Measurements from ENCODE around the gene ATP23. TPM values are rescaled to one million over a fixed set of nuclear protein-coding genes. Genes with fewer than 3 reads are reported as not detected.

Gene ATP23, protein sequence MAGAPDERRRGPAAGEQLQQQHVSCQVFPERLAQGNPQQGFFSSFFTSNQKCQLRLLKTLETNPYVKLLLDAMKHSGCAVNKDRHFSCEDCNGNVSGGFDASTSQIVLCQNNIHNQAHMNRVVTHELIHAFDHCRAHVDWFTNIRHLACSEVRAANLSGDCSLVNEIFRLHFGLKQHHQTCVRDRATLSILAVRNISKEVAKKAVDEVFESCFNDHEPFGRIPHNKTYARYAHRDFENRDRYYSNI
- total RNA-seq (2012; rRNA removed): 6.1 and 7.4 TPM in 2 replicates

- peak within 1 kb of the TSS; percentile 97 for H3K4me2 ChIP-seq (ENCODE audit: low read length)
- H3K9ac ChIP-seq (ENCODE audit: low read depth, low read length): peak within 1 kb of the TSS; percentile 78
- H3K36me3 ChIP-seq (ENCODE audit: insufficient read depth, low read length): no peaks in the 10 kb centered on the region
- H3K27me3 ChIP-seq (ENCODE audit: control insufficient read depth, insufficient read depth, low read length): no peaks in the 10 kb centered on the region
- H3K4me1 ChIP-seq (ENCODE audit: control insufficient read depth, insufficient read depth, low read length): peaks cover 10% of the 10 kb centered on the region
- H3K4me3 ChIP-seq (ENCODE audit: low read length): peak within 1 kb of the TSS; percentile 87
- no peaks in the 10 kb centered on the region for H3K9me3 ChIP-seq (replicated peaks; ENCODE audit: low read length)
These were observed at the start of gene ATP23 for GRCh38 chr12:57941165-57941894. TSS of gene ATP23 (plus strand) at chr12:57941567. CDS start at chr12:57941702, 135 bp downstream.

- H3K9me3 ChIP-seq (replicated peaks; ENCODE audit: low read length): no peaks in the 10 kb centered on the region
- no peak overlapping the region for H3K9ac ChIP-seq (ENCODE audit: low read depth, low read length)
- H3K4me2 ChIP-seq (ENCODE audit: low read length): no peak overlapping the region
- H3K4me3 ChIP-seq (ENCODE audit: low read length): no peak overlapping the region
- H3K4me1 ChIP-seq (ENCODE audit: control insufficient read depth, insufficient read depth, low read length): peaks cover 62% of the 10 kb centered on the region
- H3K36me3 ChIP-seq (ENCODE audit: insufficient read depth, low read length): no peaks in the 10 kb centered on the region
- H3K27me3 ChIP-seq (ENCODE audit: control insufficient read depth, insufficient read depth, low read length): no peaks in the 10 kb centered on the region
These were observed 49.0 kb upstream of the ATP23 start for GRCh38 chr12:57892232-57892972.

DNA sequence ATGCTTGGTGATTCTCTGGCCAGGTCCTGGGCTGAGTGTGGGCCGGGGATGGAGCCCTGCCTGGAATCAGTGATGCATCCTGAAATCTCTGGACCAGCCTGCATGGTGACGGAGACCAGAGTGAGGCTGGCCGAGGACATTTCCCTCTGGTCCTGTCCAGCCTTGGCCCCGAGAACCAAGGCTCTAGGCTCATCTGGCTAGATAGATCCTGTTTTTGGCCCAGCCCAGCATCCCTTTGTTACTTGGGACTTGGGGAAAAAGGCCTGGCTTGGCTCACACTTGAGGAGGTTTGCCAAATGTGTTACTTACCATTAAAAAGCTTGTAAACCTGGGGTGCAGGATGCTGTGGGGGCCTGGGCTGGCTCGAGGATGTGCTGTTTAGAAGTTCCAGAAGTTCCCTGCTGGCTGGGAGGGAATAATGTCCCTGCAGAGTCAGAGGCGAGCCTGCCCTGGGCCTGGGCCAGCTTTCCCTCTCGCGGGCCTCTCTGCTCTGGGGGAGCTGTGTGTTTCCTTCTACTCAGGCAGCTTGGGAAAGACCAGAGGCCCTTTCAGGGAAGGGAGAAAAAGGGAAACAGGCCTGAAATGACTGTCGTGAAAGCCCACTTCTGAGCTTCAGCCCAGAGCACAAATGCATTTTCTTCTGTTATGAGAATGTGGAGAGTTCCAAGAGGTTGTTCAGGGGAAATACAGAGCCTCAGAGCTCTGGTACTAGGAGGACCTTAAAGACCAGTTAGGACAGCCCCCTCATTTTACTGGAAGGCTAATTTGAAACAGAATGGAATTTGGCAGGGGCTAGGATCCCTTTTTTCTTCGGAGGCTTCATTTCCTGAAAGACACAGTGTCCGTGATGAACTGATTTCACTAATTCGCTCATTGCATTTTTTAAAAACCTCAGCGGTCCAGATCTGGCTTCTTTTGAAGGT is 47.7 kb upstream of the ATP23 start:
- Histone ChIP-seq H3K4me1 (ENCODE audit: control insufficient read depth, insufficient read depth, low read length) (peaks cover 59% of the 10 kb centered on the region), H3K4me2 (ENCODE audit: low read length) (peak overlapping the region; percentile 56), H3K4me3 (ENCODE audit: low read length) (peak overlapping the region; percentile 16), H3K36me3 (ENCODE audit: insufficient read depth, low read length) (no peaks in the 10 kb centered on the region), H3K27me3 (ENCODE audit: control insufficient read depth, insufficient read depth, low read length) (no peaks in the 10 kb centered on the region), H3K9me3 (replicated peaks; ENCODE audit: low read length) (no peaks in the 10 kb centered on the region), H3K9ac (ENCODE audit: low read depth, low read length) (peak overlapping the region; percentile 70)

- Histone ChIP-seq H3K36me3 (ENCODE audit: insufficient read depth, low read length) (no peaks in the 10 kb centered on the region), H3K9ac (ENCODE audit: low read depth, low read length) (peak overlapping the region; percentile 70), H3K9me3 (replicated peaks; ENCODE audit: low read length) (no peaks in the 10 kb centered on the region), H3K4me2 (ENCODE audit: low read length) (peak overlapping the region; percentile 56), H3K4me3 (ENCODE audit: low read length) (no peak overlapping the region), H3K27me3 (ENCODE audit: control insufficient read depth, insufficient read depth, low read length) (no peaks in the 10 kb centered on the region), H3K4me1 (ENCODE audit: control insufficient read depth, insufficient read depth, low read length) (peaks cover 57% of the 10 kb centered on the region)
These were observed 46.7 kb upstream of the ATP23 start for GRCh38 chr12:57894399-57895292.

GRCh38 chr12:57895389-57896114 is 45.8 kb upstream of the ATP23 start:
- Histone ChIP-seq H3K4me3 (ENCODE audit: low read length) (peak overlapping the region; percentile 75), H3K27me3 (ENCODE audit: control insufficient read depth, insufficient read depth, low read length) (no peaks in the 10 kb centered on the region), H3K4me2 (ENCODE audit: low read length) (peak overlapping the region; percentile 85), H3K9ac (ENCODE audit: low read depth, low read length) (peak overlapping the region; percentile 85), H3K4me1 (ENCODE audit: control insufficient read depth, insufficient read depth, low read length) (peaks cover 48% of the 10 kb centered on the region), H3K36me3 (ENCODE audit: insufficient read depth, low read length) (no peaks in the 10 kb centered on the region), H3K9me3 (replicated peaks; ENCODE audit: low read length) (no peaks in the 10 kb centered on the region)

- Histone ChIP-seq H3K9me3 (replicated peaks; ENCODE audit: low read length) (no peaks in the 10 kb centered on the region), H3K9ac (ENCODE audit: low read depth, low read length) (peak overlapping the region; percentile 85), H3K36me3 (ENCODE audit: insufficient read depth, low read length) (no peaks in the 10 kb centered on the region), H3K4me1 (ENCODE audit: control insufficient read depth, insufficient read depth, low read length) (peaks cover 48% of the 10 kb centered on the region), H3K27me3 (ENCODE audit: control insufficient read depth, insufficient read depth, low read length) (no peaks in the 10 kb centered on the region), H3K4me3 (ENCODE audit: low read length) (peak overlapping the region; percentile 75), H3K4me2 (ENCODE audit: low read length) (peak overlapping the region; percentile 85)
These were observed 45.3 kb upstream of the ATP23 start for GRCh38 chr12:57896115-57896433.

DNA sequence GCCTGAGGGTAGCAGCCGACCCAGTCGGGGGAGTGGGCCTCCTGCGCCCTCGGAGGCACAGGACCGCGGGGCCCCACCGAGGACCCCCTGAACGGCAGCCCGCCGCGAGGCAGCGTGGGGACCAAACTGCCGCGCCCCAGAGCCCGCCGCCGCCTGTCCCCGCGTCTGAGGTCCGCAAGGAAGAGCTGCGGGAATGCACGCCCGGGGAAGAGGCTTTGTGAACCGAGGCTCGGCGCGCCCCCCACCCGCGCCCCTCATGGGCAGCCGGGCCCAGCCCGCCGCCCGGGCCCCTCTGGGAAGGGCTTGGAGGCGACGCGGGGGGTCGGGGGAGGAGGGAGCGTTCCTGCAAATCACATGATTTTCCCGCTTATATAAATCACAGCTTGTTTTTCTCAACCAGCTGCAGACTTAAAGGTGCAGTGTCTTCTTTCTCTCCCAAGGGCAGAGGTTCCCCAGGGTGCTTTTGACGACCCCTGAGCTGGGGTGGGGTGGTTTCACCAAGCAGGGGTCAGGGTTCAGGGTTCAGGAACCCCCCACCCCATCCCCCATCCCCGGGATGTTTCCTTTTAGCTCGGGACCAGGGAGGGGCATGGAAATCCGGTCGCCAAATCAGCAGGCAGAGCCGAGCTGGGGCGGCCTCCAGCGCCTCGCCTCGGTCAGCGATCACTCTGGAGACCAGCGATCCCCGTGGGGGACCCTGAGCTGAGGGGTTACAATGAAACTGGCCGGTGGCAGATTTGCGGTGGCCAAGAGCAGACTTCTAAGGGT is 44.7 kb upstream of the ATP23 start:
- Histone ChIP-seq H3K9me3 (replicated peaks; ENCODE audit: low read length) (no peaks in the 10 kb centered on the region), H3K27me3 (ENCODE audit: control insufficient read depth, insufficient read depth, low read length) (no peaks in the 10 kb centered on the region), H3K4me1 (ENCODE audit: control insufficient read depth, insufficient read depth, low read length) (peaks cover 48% of the 10 kb centered on the region), H3K4me2 (ENCODE audit: low read length) (peak overlapping the region; percentile 85), H3K36me3 (ENCODE audit: insufficient read depth, low read length) (no peaks in the 10 kb centered on the region), H3K9ac (ENCODE audit: low read depth, low read length) (peak overlapping the region; percentile 85), H3K4me3 (ENCODE audit: low read length) (peak overlapping the region; percentile 75)

- peaks cover 48% of the 10 kb centered on the region for H3K4me1 ChIP-seq (ENCODE audit: control insufficient read depth, insufficient read depth, low read length)
- no peaks in the 10 kb centered on the region for H3K9me3 ChIP-seq (replicated peaks; ENCODE audit: low read length)
- peak overlapping the region; percentile 85 for H3K4me2 ChIP-seq (ENCODE audit: low read length)
- H3K27me3 ChIP-seq (ENCODE audit: control insufficient read depth, insufficient read depth, low read length): no peaks in the 10 kb centered on the region
- peak overlapping the region; percentile 75 for H3K4me3 ChIP-seq (ENCODE audit: low read length)
- H3K9ac ChIP-seq (ENCODE audit: low read depth, low read length): peak overlapping the region; percentile 85
- no peaks in the 10 kb centered on the region for H3K36me3 ChIP-seq (ENCODE audit: insufficient read depth, low read length)
These were observed 43.9 kb upstream of the ATP23 start for GRCh38 chr12:57897286-57897974.

- H3K9me3 ChIP-seq (replicated peaks; ENCODE audit: low read length): no peaks in the 10 kb centered on the region
- no peaks in the 10 kb centered on the region for H3K27me3 ChIP-seq (ENCODE audit: control insufficient read depth, insufficient read depth, low read length)
- no peak overlapping the region for H3K9ac ChIP-seq (ENCODE audit: low read depth, low read length)
- peaks cover 45% of the 10 kb centered on the region for H3K4me1 ChIP-seq (ENCODE audit: control insufficient read depth, insufficient read depth, low read length)
- H3K4me3 ChIP-seq (ENCODE audit: low read length): no peak overlapping the region
- peak overlapping the region; percentile 30 for H3K4me2 ChIP-seq (ENCODE audit: low read length)
- no peaks in the 10 kb centered on the region for H3K36me3 ChIP-seq (ENCODE audit: insufficient read depth, low read length)
These were observed 42.9 kb upstream of the ATP23 start for GRCh38 chr12:57898308-57898970.
